Stimulated activated CD4-positive, alpha-beta T cell treated with anti-CD3 and anti-CD28 coated beads, TNF-alpha, amount 100 ng/mL, for 48 hours (primary cell): Measurements from ENCODE around the gene CIRBP.

Source experiments
- DNase-seq, 3 donors: peaks; one replicate each; pipeline ENCODE4 v3.0.0-alpha.2; 2020; ENCODE audit warnings: low read depth in 3 of 3

Gene CIRBP

DNA sequence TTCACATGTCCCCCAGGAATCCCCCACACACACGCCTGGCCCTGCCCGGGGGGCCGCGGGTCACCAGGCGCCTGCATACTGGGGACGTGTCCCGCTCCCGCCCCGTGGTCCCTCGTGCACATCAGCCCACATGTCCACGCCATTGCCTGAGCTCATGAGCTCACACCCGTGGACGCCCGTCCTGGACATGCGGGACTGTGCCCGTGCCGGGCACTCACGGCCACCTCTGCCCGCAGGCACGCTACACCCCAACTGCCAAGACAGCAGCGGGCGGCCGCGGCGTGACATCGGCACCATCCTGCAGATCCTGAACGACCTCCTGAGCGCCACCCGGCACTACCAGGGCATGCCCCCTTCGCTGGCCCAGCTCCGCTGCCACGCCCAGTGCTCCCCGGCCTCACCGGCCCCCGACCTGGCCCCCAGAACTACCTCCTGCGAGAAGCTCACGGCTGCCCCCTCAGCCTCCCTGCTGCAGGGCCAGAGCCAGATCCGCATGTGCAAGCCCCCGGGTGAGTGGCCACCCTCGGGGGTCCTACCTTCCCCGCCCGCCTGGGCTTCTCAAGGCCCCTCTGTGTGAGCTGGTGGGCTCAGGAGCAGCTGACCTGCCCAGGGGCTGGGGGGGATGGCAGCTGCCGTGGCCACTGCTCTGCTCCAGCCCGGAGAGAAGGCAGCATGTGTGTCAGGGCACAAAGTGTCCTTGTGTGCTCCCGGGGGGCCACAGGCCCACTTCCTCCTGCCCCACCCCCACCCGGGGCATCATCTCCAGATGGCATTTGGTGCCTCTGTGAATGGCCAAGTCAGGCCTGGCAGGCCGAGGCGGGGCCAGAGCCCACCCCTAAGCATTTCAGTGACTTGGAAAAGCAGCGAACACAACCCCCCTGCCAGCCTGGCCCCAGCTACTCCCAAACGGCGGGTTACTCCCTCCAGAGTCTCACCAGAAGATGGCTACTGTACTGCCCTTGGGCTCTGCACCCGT is 13.7 kb upstream of the CIRBP start:
- DNase-seq, result no peak

DNA sequence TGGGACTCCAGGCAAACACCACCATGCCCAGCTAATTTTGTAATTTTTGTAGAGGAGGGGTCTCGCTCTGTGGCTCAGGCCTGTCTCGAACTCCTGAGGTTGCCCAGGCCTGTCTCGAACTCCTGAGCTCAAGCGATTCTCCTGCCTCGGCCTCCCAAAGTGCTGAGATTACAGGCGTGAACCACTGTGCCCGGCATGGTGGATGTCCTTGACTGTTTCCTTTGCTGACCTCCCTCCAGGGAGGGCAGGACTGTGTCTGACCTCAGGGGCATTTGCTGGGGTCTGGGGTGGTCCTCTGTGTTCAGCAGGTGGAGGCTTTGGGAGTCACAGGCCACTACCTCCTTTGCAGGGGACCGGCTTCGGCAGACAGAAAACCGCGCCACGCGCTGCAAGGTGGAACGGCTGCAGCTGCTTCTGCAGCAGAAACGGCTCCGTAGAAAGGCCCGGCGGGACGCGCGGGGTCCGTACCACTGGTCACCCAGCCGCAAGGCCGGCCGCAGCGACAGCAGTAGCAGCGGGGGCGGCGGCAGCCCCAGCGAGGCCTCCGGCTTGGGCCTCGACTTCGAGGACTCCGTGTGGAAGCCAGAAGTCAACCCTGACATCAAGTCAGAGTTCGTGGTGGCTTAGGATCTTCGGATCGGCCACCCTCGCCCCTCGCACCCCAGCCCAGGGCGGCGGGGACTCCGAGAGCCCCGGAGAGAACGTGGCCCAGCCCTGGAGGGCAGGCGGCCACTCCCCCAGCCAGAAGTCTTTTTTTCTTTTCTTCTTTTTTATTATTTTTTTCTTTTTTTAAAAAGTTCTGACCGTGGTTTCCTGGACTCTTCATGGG is 12.3 kb upstream of the CIRBP start:
- DNase-seq, result no peak

DNA sequence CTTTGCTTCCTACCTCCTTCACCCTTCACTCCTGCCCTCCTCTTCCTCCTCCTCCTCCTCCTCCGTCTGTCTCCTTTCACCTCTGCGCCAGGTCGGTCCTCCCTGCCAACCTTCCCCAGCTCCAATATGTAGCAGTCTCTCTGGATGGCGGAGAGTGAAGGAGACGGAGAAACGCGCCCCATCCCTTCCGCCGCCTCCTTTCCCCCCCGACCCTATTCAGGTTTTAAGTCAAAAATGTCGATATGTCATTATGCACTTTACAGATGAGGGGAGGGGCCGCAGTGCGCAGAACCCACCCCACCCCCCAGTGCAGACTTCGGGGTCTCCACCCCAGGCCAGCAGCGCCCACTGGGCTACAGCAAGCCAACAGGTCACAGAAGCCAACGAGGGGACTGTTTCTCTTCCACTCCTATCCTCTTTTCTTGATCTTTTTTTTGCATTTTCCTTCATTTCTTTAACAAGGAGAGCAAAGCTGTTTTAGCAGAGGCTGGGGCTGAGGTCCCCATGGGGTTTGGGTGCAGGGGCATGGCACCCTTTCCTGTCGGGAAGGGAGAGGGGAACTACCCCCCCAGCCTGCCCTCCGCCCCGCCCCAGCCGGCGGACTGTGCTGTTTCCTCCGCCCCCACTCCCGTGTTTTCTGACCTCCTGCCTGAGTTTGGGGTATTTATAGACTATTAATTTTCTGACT is 11.5 kb upstream of the CIRBP start:
- no peak for DNase-seq

DNA sequence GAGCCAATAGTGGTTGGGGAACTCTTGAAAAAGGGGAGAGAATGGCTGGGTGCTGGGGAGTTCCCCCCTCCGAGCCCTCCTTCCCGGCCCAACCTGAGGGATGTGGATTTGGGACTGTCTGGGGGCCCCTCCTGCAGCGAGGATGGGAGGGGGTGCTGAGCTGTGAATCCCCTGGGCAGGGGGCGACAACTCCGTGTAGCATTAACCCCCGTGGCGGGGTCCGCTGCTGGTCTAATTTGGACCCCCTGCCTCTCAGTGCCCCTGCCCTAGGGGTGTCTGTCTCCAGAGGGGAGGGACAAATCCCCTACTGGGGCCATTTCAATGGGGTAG is 11.0 kb upstream of the CIRBP start:
- no peak for DNase-seq

DNA sequence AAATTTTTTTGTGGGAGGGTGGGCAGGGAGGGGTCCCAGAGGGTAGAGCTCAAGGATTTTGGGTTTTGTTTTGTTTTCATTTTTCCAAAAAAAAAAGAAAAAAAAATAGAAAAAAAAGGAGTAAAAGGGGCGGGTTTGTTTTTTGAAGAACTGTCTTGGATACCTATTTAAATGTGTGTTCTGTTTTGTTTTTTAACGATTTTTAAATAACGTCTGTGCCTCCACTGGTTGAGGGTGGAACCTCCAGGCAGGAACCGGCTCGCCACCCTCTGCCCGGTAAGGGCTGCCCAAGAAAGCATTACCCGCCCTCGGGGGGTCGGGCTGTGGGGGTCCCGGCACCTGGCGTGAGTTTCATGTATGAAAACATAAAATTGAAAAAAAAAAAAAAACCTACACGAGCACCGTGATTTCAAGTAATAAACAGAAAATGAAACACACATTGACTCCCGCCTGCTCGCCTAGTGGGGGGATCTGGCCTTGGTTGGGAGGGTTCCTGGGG is 10.4 kb upstream of the CIRBP start:
- no peak for DNase-seq

DNA sequence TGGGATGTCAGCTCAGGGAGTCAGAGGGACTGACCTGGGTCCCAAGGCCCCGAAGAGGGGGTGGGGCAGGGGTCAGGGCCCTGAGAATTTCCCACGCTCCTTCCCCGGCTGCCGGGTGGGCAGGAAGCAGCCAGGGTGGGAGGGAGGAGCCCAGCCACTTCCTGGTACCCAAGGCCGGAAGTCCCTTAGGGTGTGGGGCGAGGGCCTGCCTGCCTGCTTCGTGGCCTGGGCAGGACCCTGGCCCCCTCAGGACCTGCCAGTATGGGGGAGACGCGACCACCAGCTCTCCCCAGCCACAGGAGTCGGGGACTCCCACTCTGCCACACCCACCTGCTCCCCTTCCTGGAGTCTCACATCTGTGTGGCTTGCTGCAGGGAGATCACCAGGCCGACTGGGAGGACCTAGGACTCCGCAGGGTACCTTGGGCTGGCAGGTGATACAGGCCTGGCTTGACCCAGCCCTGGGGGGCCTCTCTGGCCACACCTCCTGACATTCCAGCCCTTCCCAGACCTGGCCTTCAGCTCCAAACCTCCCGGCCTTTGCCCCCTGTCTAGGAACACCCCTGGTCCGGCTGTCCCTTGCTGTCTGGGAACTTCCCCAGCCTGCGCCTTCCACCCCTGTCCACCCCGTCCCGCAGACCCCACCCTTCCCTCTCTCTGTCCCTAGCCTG is 9.8 kb upstream of the CIRBP start:
- DNase-seq, result peak in 1 of 3 donors; percentile 70

DNA sequence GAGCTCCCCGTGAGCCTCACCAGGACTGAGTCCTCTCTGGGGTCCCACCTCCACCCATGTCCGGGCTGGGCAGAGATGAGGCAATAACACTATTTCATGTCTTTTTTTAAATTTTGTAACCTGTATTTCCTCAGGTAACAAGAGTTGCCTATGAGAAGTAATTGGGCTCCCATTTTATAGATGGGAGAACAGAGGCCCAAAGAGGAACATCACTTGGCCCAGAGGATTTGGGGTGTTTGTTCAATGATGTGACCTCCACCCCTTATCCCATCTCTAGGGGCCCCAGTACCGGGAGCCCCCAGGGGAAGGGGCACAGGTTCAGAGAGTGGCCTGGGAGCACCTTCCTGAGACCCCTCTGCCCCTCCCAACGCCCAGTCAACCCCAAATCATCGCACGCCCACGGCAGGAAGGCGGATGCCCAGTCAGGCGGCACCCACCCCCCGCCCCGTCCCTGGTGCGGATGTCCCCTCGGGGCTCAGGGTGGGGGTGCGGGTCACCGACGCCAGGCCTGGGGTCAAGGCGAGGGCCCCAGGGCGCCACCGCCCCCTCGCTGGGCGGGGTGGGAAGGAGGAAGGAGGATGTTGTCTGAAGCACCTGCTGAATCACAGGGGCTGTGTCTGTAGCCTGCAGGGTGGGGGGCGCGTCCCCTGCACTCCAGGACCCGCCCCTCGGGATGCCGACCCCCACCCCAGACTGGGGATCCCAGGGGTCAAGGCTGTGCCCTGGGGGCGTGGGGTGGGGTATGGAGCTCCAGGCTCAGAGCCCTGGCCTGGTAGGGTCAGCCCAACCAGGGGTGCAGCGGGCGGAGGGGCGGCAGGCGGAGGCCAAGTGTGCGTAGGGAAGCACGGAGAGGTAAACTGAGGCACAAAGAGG is 9.0 kb upstream of the CIRBP start:
- DNase-seq, result peak in 1 of 3 donors; percentile 51

DNA sequence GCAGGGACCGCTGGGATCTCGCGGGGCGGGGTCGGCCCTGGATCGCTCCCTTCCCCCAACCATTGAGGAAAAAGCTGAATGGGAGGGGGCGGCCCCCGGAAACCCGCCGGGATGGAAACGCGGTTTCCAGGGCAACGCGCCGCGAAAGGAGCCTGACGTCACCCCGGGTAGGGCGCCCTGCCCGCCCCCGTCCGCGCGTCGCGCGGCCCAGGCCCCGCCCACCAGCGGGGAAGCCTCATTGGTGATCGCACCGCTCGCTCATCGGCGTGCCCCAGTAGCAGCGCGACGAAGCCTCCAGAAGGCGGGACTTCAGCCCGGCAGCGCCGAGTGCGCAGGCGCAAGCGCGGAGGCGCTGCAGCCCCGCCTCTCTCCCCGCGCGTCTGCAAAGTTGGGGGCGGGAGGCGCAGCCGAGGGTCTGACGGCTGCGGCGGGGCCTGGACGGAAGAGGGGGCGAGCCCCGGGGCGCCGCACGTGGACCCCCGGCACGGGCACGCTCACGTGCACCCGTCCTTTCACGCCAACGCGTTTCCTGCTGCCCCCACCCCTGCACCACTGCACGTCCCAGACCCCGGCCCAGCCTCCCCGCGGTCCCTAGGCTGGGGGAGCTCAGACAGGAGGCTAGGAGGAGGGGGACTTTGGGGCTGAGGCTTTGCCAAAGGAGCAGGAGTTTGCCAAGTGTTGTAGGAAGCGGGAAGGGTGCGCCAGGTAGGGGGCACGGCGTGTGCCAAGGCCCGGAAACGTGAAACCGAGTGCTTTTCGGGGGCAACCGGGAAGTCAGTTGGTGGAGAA is 8.2 kb upstream of the CIRBP start:
- peak; percentile 92 to 97 (median 94) for DNase-seq

DNA sequence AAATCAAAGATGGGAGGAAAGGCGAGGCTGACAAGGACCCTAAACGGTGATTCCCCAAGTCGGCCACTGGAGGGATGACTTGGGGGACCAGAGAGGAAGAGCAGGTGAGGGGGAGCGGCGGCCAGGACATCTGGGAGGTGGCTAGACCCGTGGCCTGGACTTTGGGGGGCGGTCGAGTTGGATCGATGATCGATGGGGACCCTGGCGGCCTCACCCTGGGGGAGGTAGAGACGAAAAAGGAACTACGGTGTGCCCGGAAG is 7.7 kb upstream of the CIRBP start:
- DNase-seq, result no peak

DNA sequence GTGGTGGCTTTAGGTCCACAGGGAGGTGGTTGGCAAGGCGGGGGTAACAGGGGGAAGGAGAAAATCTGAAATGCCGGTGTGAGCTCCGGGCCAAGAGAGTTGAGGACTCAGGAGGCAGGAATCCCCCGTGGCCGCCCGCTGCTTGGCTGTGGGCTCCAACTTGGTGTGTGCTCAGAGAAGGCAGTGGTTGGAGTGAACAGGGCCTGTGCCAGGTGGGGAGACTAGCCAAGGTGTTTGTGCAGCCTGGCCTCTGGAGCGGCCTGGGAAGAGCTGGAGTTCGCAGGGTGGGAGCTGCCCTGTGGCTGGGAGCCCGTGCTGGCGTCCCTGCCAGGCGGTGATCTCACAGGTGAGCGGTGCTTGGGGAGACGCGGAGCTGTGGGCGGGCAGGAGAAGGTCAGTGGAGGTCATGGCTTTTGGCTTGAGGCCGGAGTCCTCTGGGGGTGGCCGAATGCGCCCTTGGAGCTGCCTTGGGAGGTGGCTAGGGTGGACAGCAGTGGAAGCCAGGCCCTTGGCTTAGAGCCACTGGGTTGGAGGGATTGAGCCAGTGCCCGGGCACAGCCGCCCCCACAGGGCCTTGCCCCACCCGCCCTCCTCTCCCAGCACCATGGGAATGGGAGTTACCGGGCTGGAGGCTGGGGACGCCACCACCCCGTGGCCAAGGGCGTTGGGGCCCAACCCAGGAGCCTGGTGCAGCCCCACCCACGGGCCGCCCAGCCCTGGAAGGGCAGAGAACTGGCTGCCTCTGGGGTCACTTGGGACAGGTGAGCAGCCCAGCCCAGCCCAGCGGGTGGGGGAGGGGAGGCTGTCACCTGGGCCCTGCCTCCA is 7.1 kb upstream of the CIRBP start:
- DNase-seq, result no peak

DNA sequence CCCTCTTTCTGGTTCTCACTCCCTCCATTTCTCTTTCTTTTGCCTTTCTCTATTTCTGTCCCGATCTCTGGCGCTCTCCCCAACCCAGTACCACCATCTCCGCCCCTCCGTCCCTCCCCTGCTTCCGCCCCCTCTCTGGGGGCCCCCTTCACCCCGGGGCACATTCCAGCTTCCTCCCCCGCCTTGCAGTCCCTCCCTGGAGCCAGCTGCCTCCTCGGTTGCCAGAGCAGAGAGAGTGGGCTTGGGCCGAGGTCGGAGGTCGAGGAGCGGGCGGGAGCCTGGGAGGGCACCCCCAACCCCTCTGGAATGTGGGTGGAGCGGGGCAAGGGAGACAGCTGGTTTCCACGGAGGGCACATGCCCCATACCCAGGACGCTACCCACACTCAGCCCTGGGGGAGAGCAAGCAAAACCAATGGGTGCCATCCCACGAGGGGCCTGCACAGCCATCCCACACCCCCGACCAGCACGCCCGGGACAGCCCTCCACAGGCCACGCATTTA is 6.5 kb upstream of the CIRBP start:
- no peak for DNase-seq

DNA sequence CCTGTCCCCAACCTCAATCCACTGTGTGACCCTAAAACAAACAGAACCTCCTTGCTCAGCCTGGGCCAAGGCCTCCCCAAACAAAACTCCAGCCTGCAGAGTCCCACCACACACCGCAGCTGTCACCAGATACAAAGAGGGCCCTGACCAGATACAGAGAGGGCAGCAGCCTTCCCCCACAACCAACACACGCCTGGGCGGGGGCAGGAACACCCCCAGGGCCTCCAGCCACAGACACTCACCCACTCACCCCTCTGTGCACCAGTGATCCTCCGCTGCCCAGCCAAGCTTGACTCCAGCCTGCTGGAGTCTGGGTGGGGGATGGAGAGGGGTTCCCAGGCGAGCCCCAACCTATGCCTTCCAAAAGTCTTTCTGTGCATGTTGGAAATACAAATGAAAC is 5.9 kb upstream of the CIRBP start:
- no peak for DNase-seq

DNA sequence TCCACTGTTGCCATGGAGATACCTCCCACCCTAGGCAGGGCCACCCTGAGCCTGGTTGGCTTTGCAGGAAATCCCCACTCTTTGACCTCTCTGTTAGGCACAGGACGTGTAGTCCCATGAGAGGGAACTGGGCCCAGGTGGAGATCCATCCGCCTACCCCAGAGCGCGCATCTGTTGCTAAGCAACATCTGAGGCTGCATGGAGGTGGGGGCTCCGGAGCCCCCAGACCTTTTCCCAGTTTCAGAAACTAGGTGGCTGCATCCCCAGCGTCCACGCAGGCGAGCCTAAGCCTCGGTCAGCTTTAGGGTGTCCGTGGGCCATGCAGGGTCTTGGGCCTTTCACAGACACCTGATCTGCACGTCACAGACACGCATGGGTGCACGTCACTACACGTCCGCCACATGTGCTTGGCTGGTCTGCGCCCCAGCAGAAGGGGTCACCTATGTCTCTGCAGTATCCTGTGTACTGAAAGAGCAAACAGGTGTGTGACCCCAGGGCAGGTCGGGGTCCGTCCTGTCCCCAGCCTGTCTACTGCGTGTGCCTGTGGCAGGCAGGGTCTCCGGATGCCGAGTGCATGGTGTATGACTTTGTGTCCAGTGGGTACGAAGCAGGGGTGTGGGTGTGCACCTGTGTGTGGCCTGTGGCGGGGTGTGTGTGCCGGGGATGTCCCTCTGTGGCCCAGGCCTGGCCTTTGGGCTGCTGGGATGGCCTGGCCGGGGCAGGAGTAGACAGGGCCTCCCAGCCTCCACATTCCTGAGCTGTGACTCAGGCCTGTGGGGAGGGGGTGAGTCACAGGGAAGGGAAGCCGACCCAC is 4.1 kb upstream of the CIRBP start:
- no peak for DNase-seq

DNA sequence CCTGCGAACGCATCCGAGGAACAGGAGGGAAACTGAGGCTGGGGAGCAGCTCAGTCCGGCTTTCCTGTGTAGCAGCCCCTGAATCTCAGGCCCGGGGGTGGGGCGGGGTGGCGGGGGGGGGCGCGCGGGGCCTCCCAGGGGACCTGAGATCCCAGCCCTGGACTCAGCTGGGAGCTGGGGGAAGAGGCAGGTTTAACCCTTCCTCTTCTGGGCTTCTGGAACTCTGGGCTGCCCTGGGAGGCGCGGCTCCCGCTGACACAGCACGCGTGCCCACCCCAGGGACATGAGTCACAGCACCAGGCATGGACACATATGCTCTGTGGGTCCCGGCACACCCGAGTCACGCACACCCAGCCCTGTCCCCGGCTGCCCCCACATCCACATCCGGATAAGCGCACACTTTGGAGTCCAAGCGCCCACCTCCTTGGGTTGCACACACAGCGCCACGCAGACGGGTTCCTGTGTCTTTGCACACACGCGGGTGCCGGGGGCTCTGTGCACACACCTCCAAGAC is 3.5 kb upstream of the CIRBP start:
- DNase-seq, result no peak

DNA sequence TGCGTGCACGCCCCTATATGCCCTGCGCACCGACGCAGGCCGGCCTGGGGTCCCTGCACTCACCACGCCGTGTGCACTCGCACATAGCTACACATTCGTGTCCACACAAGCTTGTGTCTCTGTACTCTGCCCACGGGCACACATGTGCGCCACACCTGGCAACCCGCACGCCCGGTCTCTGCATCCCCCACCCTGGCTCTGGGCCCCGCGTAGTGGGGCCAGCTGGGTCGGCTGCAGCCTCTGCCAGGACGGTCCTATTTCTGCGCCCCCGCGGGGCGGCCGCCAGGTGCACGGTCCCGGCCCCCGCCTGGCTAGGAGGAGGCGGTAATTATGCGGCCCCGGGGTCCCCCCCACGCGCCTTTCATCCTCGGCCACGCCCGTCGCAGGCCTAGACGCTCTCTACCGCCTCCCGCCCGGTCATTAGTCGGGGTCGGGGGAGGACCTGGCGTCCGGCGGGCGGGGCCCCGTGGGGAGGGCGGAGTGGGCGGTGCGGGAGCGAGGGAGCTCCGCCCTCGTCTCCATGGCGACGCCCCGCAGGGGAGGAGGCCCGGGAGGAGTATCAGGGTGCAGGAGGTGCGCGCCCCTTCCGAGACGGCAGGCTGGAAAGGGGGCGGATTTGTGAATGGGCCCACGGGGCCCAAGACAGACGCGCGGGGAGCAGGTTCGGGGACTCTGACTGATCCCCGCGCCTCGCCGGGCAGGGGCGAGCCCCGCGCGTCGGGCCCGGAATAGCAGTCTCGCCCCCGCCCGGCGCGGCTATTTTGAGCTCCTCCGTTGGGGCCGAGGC is 2.8 kb upstream of the CIRBP start:
- DNase-seq, result peak; percentile 70 to 80 (median 73)

DNA sequence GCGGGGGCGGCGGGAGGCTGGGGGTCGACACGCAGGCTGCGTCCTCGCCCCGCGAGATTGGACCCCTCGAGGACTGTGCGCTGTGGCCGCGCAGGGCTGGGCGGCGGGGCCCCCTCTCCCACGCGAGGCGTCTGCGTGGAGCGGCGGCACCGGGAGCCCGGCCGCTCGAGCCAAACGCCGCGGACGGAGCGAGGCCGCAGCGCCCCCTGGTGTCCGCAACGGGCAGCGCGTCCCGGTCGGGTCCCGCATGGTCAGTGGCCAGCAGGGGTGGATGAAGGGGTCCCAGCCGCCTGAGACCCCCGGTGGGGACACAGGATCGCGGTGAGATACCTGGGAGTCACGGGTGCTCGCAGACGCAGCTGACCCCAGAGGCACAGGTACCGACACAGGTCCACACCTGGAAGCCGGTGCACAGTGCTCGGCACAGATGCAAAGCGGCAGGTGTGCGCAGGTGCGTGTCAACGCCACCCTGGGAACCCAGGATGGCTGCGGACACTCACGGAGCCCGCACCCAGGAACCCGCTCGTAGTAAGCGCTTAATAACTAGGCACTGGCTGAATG is 2.1 kb upstream of the CIRBP start:
- peak in 1 of 3 donors; percentile 60 for DNase-seq
